ENCODE results near the gene CCL28. TPM values are rescaled to one million over a fixed set of nuclear protein-coding genes. Genes with fewer than 3 reads are reported as not detected.

CCL28 gene
- total and polyA plus RNA-seq, 2 donors (not counting 1 experiment from before 2014, with no cell fraction given) = 1.1 to 2.0 TPM

- DNase-seq (ENCODE audit: low read depth in 2 of 2) = peak; percentile 80 to 96
- H3K27ac ChIP-seq (ENCODE audit: insufficient read depth, low read length) = no peak overlapping the region
- no peaks in the 10 kb centered on the region for H3K9me3 ChIP-seq (ENCODE audit: control insufficient read depth, insufficient read depth, low read depth, low read length)
- no peak overlapping the region for H3K9ac ChIP-seq (ENCODE audit: insufficient read depth, low read length)
- no peaks in the 10 kb centered on the region for H3K27me3 ChIP-seq (ENCODE audit: control insufficient read depth, insufficient read depth, low read length)
- TF ChIP-seq EZH2 (IDR thresholded peaks at IDR 0.05; ENCODE audit: low read length, missing control alignments) = no peak
- peak; percentile 85 to 89 for TF ChIP-seq CTCF (conservative IDR thresholded peaks at IDR 0.05 in 1 of 2, IDR thresholded peaks at IDR 0.05 in 1 of 2; ENCODE audit: low read depth in 1 of 2, low read length in 2 of 2)
- H2AFZ ChIP-seq (ENCODE audit: low read length) = no peak overlapping the region
- H3K79me2 ChIP-seq (ENCODE audit: control insufficient read depth, insufficient read depth, low read length) = no peaks in the 10 kb centered on the region
- H3K4me3 ChIP-seq (replicated peaks in 1 of 4; ENCODE audit: control extremely low read depth in 1 of 4, insufficient read depth in 1 of 4, low read depth in 3 of 4, low read length in 4 of 4) = no peak overlapping the region
- H3K36me3 ChIP-seq (ENCODE audit: control insufficient read depth, insufficient read depth, low read length) = no peaks in the 10 kb centered on the region
- H3K4me1 ChIP-seq (ENCODE audit: control insufficient read depth, extremely low read depth, insufficient read depth, low read length) = no peaks in the 10 kb centered on the region
- no peaks in the 10 kb centered on the region for H4K20me1 ChIP-seq (ENCODE audit: control insufficient read depth, extremely low read depth, insufficient read depth, low read length)
- H3K4me2 ChIP-seq (ENCODE audit: extremely low read depth, insufficient read depth, low read length) = no peak overlapping the region
These were observed 22.4 kb downstream of the CCL28 start for GRCh38 chr5:43389679-43390329.

GRCh38 chr5:43386960-43387362 lies 25.2 kb downstream of the CCL28 start:
- H3K27me3 ChIP-seq (ENCODE audit: control insufficient read depth, insufficient read depth, low read length) = no peaks in the 10 kb centered on the region
- DNase-seq (ENCODE audit: low read depth in 2 of 2) = peak in 1 of 2 donors; percentile 19
- no peaks in the 10 kb centered on the region for H3K36me3 ChIP-seq (ENCODE audit: control insufficient read depth, insufficient read depth, low read length)
- no peak overlapping the region for H3K4me3 ChIP-seq (replicated peaks in 1 of 4; ENCODE audit: control extremely low read depth in 1 of 4, insufficient read depth in 1 of 4, low read depth in 3 of 4, low read length in 4 of 4)
- H2AFZ ChIP-seq (ENCODE audit: low read length) = no peak overlapping the region
- H3K79me2 ChIP-seq (ENCODE audit: control insufficient read depth, insufficient read depth, low read length) = no peaks in the 10 kb centered on the region
- no peak overlapping the region for H3K4me2 ChIP-seq (ENCODE audit: extremely low read depth, insufficient read depth, low read length)
- no peak overlapping the region for H3K27ac ChIP-seq (ENCODE audit: insufficient read depth, low read length)
- H3K9ac ChIP-seq (ENCODE audit: insufficient read depth, low read length) = no peak overlapping the region
- no peaks in the 10 kb centered on the region for H3K4me1 ChIP-seq (ENCODE audit: control insufficient read depth, extremely low read depth, insufficient read depth, low read length)
- TF ChIP-seq EZH2 (IDR thresholded peaks at IDR 0.05; ENCODE audit: low read length, missing control alignments) (no peak), CTCF (conservative IDR thresholded peaks at IDR 0.05 in 1 of 2, IDR thresholded peaks at IDR 0.05 in 1 of 2; ENCODE audit: low read depth in 1 of 2, low read length in 2 of 2) (no peak)
- H3K9me3 ChIP-seq (ENCODE audit: control insufficient read depth, insufficient read depth, low read depth, low read length) = no peaks in the 10 kb centered on the region
- no peaks in the 10 kb centered on the region for H4K20me1 ChIP-seq (ENCODE audit: control insufficient read depth, extremely low read depth, insufficient read depth, low read length)

- Histone ChIP-seq H3K4me3 (replicated peaks in 1 of 4; ENCODE audit: control extremely low read depth in 1 of 4, insufficient read depth in 1 of 4, low read depth in 3 of 4, low read length in 4 of 4) (no peak overlapping the region), H3K36me3 (ENCODE audit: control insufficient read depth, insufficient read depth, low read length) (no peaks in the 10 kb centered on the region), H3K4me1 (ENCODE audit: control insufficient read depth, extremely low read depth, insufficient read depth, low read length) (no peaks in the 10 kb centered on the region), H4K20me1 (ENCODE audit: control insufficient read depth, extremely low read depth, insufficient read depth, low read length) (no peaks in the 10 kb centered on the region), H3K9me3 (ENCODE audit: control insufficient read depth, insufficient read depth, low read depth, low read length) (no peaks in the 10 kb centered on the region), H3K27ac (ENCODE audit: insufficient read depth, low read length) (no peak overlapping the region), H3K79me2 (ENCODE audit: control insufficient read depth, insufficient read depth, low read length) (no peaks in the 10 kb centered on the region), H2AFZ (ENCODE audit: low read length) (no peak overlapping the region), H3K27me3 (ENCODE audit: control insufficient read depth, insufficient read depth, low read length) (no peaks in the 10 kb centered on the region), H3K9ac (ENCODE audit: insufficient read depth, low read length) (no peak overlapping the region), H3K4me2 (ENCODE audit: extremely low read depth, insufficient read depth, low read length) (no peak overlapping the region)
- no peak for TF ChIP-seq CTCF (conservative IDR thresholded peaks at IDR 0.05 in 1 of 2, IDR thresholded peaks at IDR 0.05 in 1 of 2; ENCODE audit: low read depth in 1 of 2, low read length in 2 of 2)
- no peak for TF ChIP-seq EZH2 (IDR thresholded peaks at IDR 0.05; ENCODE audit: low read length, missing control alignments)
- no peak for DNase-seq (ENCODE audit: low read depth in 2 of 2)
These were observed 35.6 kb downstream of the CCL28 start for GRCh38 chr5:43376496-43377140.

Measured in fibroblast of lung (primary cell).